B cell (primary cell): ENCODE results near the gene SHC2.

ENCODE experiments used
- EZH2 ChIP-seq: IDR thresholded peaks from 2 replicates; pipeline ENCODE4 v1.6.1; 2012; ENCODE audit warnings: borderline replicate concordance, low read depth, mild to moderate bottlenecking, moderate library complexity, low read length; ENCODE audit not compliant: insufficient read depth, poor library complexity, severe bottlenecking
- TF ChIP-seq, protein P1 (sequence below): fragments of 200-600 bp; IDR thresholded peaks from one replicate; pipeline ENCODE4 v1.8.0; 2022; ENCODE audit warnings: antibody characterized with exemption, mild to moderate bottlenecking

GRCh38 chr19:387777-388176 lies 73.1 kb downstream of the SHC2 start:
- TF ChIP-seq EZH2 = no peak
- TF ChIP-seq, protein P1, sequence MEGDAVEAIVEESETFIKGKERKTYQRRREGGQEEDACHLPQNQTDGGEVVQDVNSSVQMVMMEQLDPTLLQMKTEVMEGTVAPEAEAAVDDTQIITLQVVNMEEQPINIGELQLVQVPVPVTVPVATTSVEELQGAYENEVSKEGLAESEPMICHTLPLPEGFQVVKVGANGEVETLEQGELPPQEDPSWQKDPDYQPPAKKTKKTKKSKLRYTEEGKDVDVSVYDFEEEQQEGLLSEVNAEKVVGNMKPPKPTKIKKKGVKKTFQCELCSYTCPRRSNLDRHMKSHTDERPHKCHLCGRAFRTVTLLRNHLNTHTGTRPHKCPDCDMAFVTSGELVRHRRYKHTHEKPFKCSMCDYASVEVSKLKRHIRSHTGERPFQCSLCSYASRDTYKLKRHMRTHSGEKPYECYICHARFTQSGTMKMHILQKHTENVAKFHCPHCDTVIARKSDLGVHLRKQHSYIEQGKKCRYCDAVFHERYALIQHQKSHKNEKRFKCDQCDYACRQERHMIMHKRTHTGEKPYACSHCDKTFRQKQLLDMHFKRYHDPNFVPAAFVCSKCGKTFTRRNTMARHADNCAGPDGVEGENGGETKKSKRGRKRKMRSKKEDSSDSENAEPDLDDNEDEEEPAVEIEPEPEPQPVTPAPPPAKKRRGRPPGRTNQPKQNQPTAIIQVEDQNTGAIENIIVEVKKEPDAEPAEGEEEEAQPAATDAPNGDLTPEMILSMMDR = no peak
